Globus pallidus (tissue), 1 donor: ENCODE measurements around the gene CD101.

Experiments
- DNase-seq: peaks from one replicate; pipeline ENCODE4 v3.0.0-alpha.2; 2015; ENCODE audit warnings: low spot score

Gene CD101

GRCh38 chr1:117017062-117017461 is 15.5 kb downstream of the CD101 start:
- DNase-seq, result no peak

GRCh38 chr1:117017648-117018047 is 16.1 kb downstream of the CD101 start:
- no peak for DNase-seq

- DNase-seq, result peak; percentile 70
These were observed 19.1 kb downstream of the CD101 start for GRCh38 chr1:117020526-117021156.

- no peak for DNase-seq
These were observed 20.6 kb downstream of the CD101 start for GRCh38 chr1:117022114-117022513.

- DNase-seq, result no peak
These were observed 24.0 kb downstream of the CD101 start for GRCh38 chr1:117025568-117025967.

GRCh38 chr1:117026361-117026760 is 24.8 kb downstream of the CD101 start:
- no peak for DNase-seq

- DNase-seq, result no peak
These were observed 28.1 kb downstream of the CD101 start for GRCh38 chr1:117029685-117030084.

- no peak for DNase-seq
These were observed 28.8 kb downstream of the CD101 start for GRCh38 chr1:117030271-117030877.

GRCh38 chr1:117032266-117032665 is 30.7 kb downstream of the CD101 start:
- DNase-seq, result no peak

GRCh38 chr1:117032681-117033539 is 31.4 kb downstream of the CD101 start:
- DNase-seq, result no peak

- DNase-seq, result no peak
These were observed 32.2 kb downstream of the CD101 start for GRCh38 chr1:117033772-117034171.

- DNase-seq, result no peak
These were observed 33.3 kb downstream of the CD101 start for GRCh38 chr1:117034791-117035290.

GRCh38 chr1:117036018-117036461 is 34.5 kb downstream of the CD101 start:
- DNase-seq, result no peak

GRCh38 chr1:117037802-117038201 is 36.2 kb downstream of the CD101 start:
- no peak for DNase-seq

- DNase-seq, result no peak
These were observed 36.7 kb downstream of the CD101 start for GRCh38 chr1:117038236-117038635.

- DNase-seq, result no peak
These were observed 42.7 kb downstream of the CD101 start for GRCh38 chr1:117044217-117044616.

GRCh38 chr1:117045644-117046043 is 44.1 kb downstream of the CD101 start:
- no peak for DNase-seq

GRCh38 chr1:117046781-117047180 is 45.2 kb downstream of the CD101 start:
- no peak for DNase-seq

- no peak for DNase-seq
These were observed 45.7 kb downstream of the CD101 start for GRCh38 chr1:117047271-117047670.

- no peak for DNase-seq
These were observed 48.3 kb downstream of the CD101 start for GRCh38 chr1:117049857-117050256.

GRCh38 chr1:117051224-117052064 is 49.9 kb downstream of the CD101 start:
- no peak for DNase-seq

GRCh38 chr1:117054068-117054467 is 52.5 kb downstream of the CD101 start:
- no peak for DNase-seq
